IMR-90 (cell line): Measurements from ENCODE around the gene KCNQ5. TPM values are rescaled to one million over a fixed set of nuclear protein-coding genes. Genes with fewer than 3 reads are reported as not detected.
A peak's percentile ranks its signal among the peaks of the same experiment; 100 is the strongest.

Experiments used
- ATAC-seq: fragments of 200-7000 bp; cut with Tn5 transposase; 2 replicates; pipeline ENCODE4 v1.9.1; 2020; ENCODE audit warnings: low read depth, mild to moderate bottlenecking, moderate library complexity
- BruUV-seq: library from RNA; stranded (reverse); fragments of 400-500 nt; replicated peaks from 2 replicates; lab custom pipeline; 2021; lab: Mats Ljungman, UMichigan
- CTCF ChIA-PET: fragments of 300-600 bp; formaldehyde crosslinking; extraction: SDS; loops from one replicate; lab custom pipeline; 2021; ENCODE audit warnings: antibody characterized with exemption; lab: Yijun Ruan, JAX
- POLR2A ChIA-PET: fragments of 300-600 bp; sonication (Branson Sonifier 250); formaldehyde crosslinking; loops from one replicate; lab custom pipeline; 2022; ENCODE audit warnings: antibody characterized with exemption; ENCODE audit not compliant: unreplicated experiment; lab: Charles Lee
- DNase-seq: peaks from one replicate; pipeline ENCODE4 v3.0.0; 2013
- H2AFZ ChIP-seq: replicated peaks from 2 replicates; pipeline ENCODE3; 2013; ENCODE audit warnings: low read length, mild to moderate bottlenecking; ENCODE audit not compliant: poor library complexity
- H2AK5ac ChIP-seq: 2 replicates; pipeline ENCODE4 v1.6.1; 2013; ENCODE audit warnings: low read depth, low read length, inconsistent platforms
- H2AK9ac ChIP-seq: replicated peaks from 2 replicates; pipeline ENCODE3; 2013; ENCODE audit warnings: mild to moderate bottlenecking, low read depth, low read length, moderate library complexity; ENCODE audit not compliant: poor library complexity
- H2BK120ac ChIP-seq: 2 replicates; pipeline ENCODE4 v1.6.1; 2013; ENCODE audit warnings: low read depth, low read length, inconsistent platforms
- H2BK15ac ChIP-seq: 3 replicates; pipeline ENCODE4 v1.6.1; 2013; ENCODE audit warnings: low read depth, low read length, inconsistent platforms
- H2BK20ac ChIP-seq: 2 replicates; pipeline ENCODE4 v1.6.1; 2013; ENCODE audit warnings: low read depth, mild to moderate bottlenecking, inconsistent platforms, low read length, moderate library complexity
- H2BK5ac ChIP-seq: 2 replicates; pipeline ENCODE4 v1.6.1; 2013; ENCODE audit warnings: mild to moderate bottlenecking, low read depth, low read length, inconsistent platforms; ENCODE audit not compliant: poor library complexity, severe bottlenecking
- H3K14ac ChIP-seq: replicated peaks from 2 replicates; pipeline ENCODE4 v1.6.1; 2013; ENCODE audit warnings: low read depth, low read length, inconsistent platforms
- H3K18ac ChIP-seq: 2 replicates; pipeline ENCODE4 v1.6.1; 2013; ENCODE audit warnings: low read depth, low read length, control low read depth
- H3K23ac ChIP-seq: 2 replicates; pipeline ENCODE4 v1.6.1; 2013; ENCODE audit warnings: low read depth, low read length, inconsistent platforms
- H3K27ac ChIP-seq: 2 replicates; pipeline ENCODE4 v1.5.1; 2013; ENCODE audit warnings: mild to moderate bottlenecking, control low read depth, low read length; ENCODE audit not compliant: insufficient read depth
- H3K27me3 ChIP-seq: 2 replicates; pipeline ENCODE4 v1.6.1; 2013; ENCODE audit warnings: low read length; ENCODE audit not compliant: control insufficient read depth, insufficient read depth
- H3K36me3 ChIP-seq: 2 replicates; pipeline ENCODE4 v1.6.1; 2013; ENCODE audit warnings: low read length, mixed read lengths; ENCODE audit not compliant: control insufficient read depth, insufficient read depth
- H3K4ac ChIP-seq: 2 replicates; pipeline ENCODE4 v1.6.1; 2013; ENCODE audit warnings: low read depth, low read length, inconsistent platforms
- H3K4me1 ChIP-seq: 2 replicates; pipeline ENCODE4 v1.6.1; 2013; ENCODE audit warnings: low read length, mixed read lengths; ENCODE audit not compliant: control insufficient read depth, insufficient read depth
- H3K4me2 ChIP-seq: 2 replicates; pipeline ENCODE4 v1.6.1; 2013; ENCODE audit warnings: low read depth, mild to moderate bottlenecking, control low read depth, low read length, moderate library complexity
- H3K4me3 ChIP-seq: 2 replicates; pipeline ENCODE4 v1.5.1; 2013; ENCODE audit warnings: low read depth, mild to moderate bottlenecking, control low read depth, low read length, moderate library complexity; ENCODE audit not compliant: insufficient read depth
- H3K56ac ChIP-seq: 2 replicates; pipeline ENCODE4 v1.6.1; 2013; ENCODE audit warnings: low read length, inconsistent platforms; ENCODE audit not compliant: insufficient read depth; ENCODE audit errors: extremely low read depth
- H3K79me1 ChIP-seq, 2 experiments: 2 replicates each; pipeline ENCODE4 v1.6.1; 2013; ENCODE audit warnings: low read length in 2 of 2, inconsistent platforms in 1 of 2, low read depth in 1 of 2
- H3K9ac ChIP-seq: 2 replicates; pipeline ENCODE4 v1.6.1; 2013; ENCODE audit warnings: low read depth, low read length, control low read depth
- H3K9me1 ChIP-seq: 2 replicates; pipeline ENCODE4 v1.6.1; 2013; ENCODE audit warnings: low read length, inconsistent platforms; ENCODE audit not compliant: insufficient read depth
- H3K9me3 ChIP-seq: 2 replicates; pipeline ENCODE4 v1.6.1; 2013; ENCODE audit warnings: low read length; ENCODE audit not compliant: control insufficient read depth, insufficient read depth
- H4K20me1 ChIP-seq: 2 replicates; pipeline ENCODE4 v1.6.1; 2013; ENCODE audit warnings: low read length, inconsistent platforms; ENCODE audit not compliant: insufficient read depth
- H4K5ac ChIP-seq: 2 replicates; pipeline ENCODE4 v1.6.1; 2013; ENCODE audit warnings: mild to moderate bottlenecking, low read depth, low read length, control low read depth
- H4K8ac ChIP-seq, 2 experiments: 2 replicates each; pipeline ENCODE4 v1.6.1; 2013; ENCODE audit warnings: low read depth in 2 of 2, low read length in 2 of 2, control low read depth in 1 of 2, inconsistent platforms in 1 of 2
- H4K91ac ChIP-seq: 2 replicates; pipeline ENCODE4 v1.6.1; 2013; ENCODE audit warnings: low read depth, low read length, inconsistent platforms; ENCODE audit not compliant: insufficient read depth
- CEBPB ChIP-seq: IDR thresholded peaks from 2 replicates; pipeline ENCODE4 v1.6.1; 2012; ENCODE audit warnings: low read depth, low read length, improper control_type of control experiment
- CTCF ChIP-seq: conservative IDR thresholded peaks from 2 replicates; pipeline ENCODE4 v1.5.1; 2012; ENCODE audit warnings: mild to moderate bottlenecking, low read depth, low read length, improper control_type of control experiment
- MAFK ChIP-seq: IDR thresholded peaks from 2 replicates; pipeline ENCODE4 v1.6.1; 2012; ENCODE audit warnings: low read depth, low read length, improper control_type of control experiment
- POLR2A ChIP-seq: IDR thresholded peaks from 2 replicates; pipeline ENCODE4 v1.6.1; 2012; ENCODE audit warnings: mild to moderate bottlenecking, low read depth, low read length
- WGBS, 2 experiments: methylation state at CpG; one replicate each; pipeline versions ENCODE4 v1.1.5 to v1.1.7; 2013; ENCODE audit warnings: missing lambda C conversion rate in 2 of 2; ENCODE audit not compliant: insufficient read length in 1 of 2; ENCODE audit errors: extremely low coverage in 2 of 2; 5-methylcytosine and 5-hydroxymethylcytosine counted together
- dilution Hi-C: fragments of 300-500 bp; cut with HindIII; formaldehyde crosslinking; loops from one replicate; pipeline ENCODE4 v1.14.3; 2018; ENCODE audit warnings: low sequenced_read_pairs; ENCODE audit not compliant: unreplicated experiment
- in situ Hi-C: fragments of 300-500 bp; cut with MboI; formaldehyde crosslinking; loops from 3 replicates; pipeline ENCODE4 v1.14.3; 2019; ENCODE audit warnings: low sequenced_read_pairs, inconsistent platforms, mixed read lengths
- intact Hi-C: fragments of 100-400 bp; cut with micrococcal nuclease; formaldehyde crosslinking; loops from 2 replicates; pipeline ENCODE4 v1.10.0; 2022
- polyA plus RNA-seq, 3 experiments: library from polyadenylated mRNA; depleted of rRNA; stranded (reverse); fragments of >200 nt; gene quantifications; 2 replicates each; pipeline ENCODE4 v1.2.3, GENCODE V29; 2012; ENCODE audit warnings: low replicate concordance in 1 of 3
- total RNA-seq: library from RNA; depleted of rRNA; stranded (reverse); fragments of >200 nt; gene quantifications from 2 replicates; pipeline ENCODE4 v1.2.3, GENCODE V29; 2012
- TF ChIP-seq, protein P1 (sequence below): fragments of 150-350 bp; IDR thresholded peaks from 2 replicates; pipeline ENCODE4 v1.6.1; 2016; ENCODE audit warnings: low read depth, mild to moderate bottlenecking, low read length, moderate library complexity, borderline replicate concordance

The KCNQ5 gene
- total and polyA plus RNA-seq, 2 of the 4 experiments (the other 2 are of a cell fraction) = 0.75 to 1.3 TPM

DNA sequence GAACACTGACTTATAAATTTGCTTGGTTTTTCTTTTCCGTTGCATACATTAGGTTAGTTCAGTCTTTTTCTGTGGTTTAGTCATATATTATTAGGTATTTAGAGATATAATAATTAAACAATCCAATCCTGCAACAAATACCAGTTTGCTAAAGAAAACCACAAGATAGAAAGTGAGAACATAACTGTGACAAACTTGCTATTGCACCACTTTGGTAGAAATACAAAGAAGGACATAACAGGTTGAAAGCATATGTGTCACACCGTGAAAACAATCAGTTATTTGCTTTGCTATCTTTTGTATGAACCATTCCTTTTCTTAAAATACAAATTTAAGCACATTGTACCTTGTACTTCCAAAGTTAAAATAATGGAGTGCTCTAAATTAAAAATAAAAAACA lies 42.0 kb upstream of the KCNQ5 start:
- no TSS peak for BruUV-seq
- H2AFZ ChIP-seq = no peak overlapping the region

More for the DNA sequence above, 42.0 kb upstream of the KCNQ5 start:
- no peak overlapping the region for H3K56ac ChIP-seq
- no CpG with 5 or more reads among the region's 2 CpGs for WGBS, 2 experiments
- ChIA-PET CTCF (interaction anchor here (0.9 to 2.3 kb wide), 7 partner anchors 9 to 167 kb away, joined by 3 to 47 read pairs (median 10); no protein-coding TSS in a partner anchor), POLR2A (no interaction called here)
- dilution Hi-C loops (no loop called here), in situ Hi-C loops (loop anchor here (5.0 to 25.0 kb wide), 3 partner anchors 168 to 443 kb away; no protein-coding TSS in a partner anchor), intact Hi-C loops (loop anchor here (5.0 to 10.0 kb wide), 3 partner anchors 168 to 602 kb away; no protein-coding TSS in a partner anchor)
- no peak overlapping the region for H3K18ac ChIP-seq
- no peak overlapping the region for H4K5ac ChIP-seq
- no peaks in the 10 kb centered on the region for H3K79me1 ChIP-seq
- H2BK20ac ChIP-seq = no peak overlapping the region
- no peak overlapping the region for H3K23ac ChIP-seq
- no peaks in the 10 kb centered on the region for H3K27me3 ChIP-seq
- H4K20me1 ChIP-seq = no peaks in the 10 kb centered on the region
- H3K4me1 ChIP-seq = no peaks in the 10 kb centered on the region
- H3K36me3 ChIP-seq = no peaks in the 10 kb centered on the region
- H3K4ac ChIP-seq = no peak overlapping the region
- H2BK5ac ChIP-seq = peak overlapping the region; percentile 7
- DNase-seq (no peak), ATAC-seq (no peak)
- H3K27ac ChIP-seq = no peak overlapping the region
- H2AK5ac ChIP-seq = no peak overlapping the region
- H4K91ac ChIP-seq = no peak overlapping the region
- H3K9me1 ChIP-seq = no peaks in the 10 kb centered on the region
- no peak overlapping the region for H3K14ac ChIP-seq
- no peak overlapping the region for H3K9ac ChIP-seq
- H4K8ac ChIP-seq = no peak overlapping the region; a peak in 1 of 4 replicates
- no peak overlapping the region for H2AK9ac ChIP-seq
- no peaks in the 10 kb centered on the region for H3K9me3 ChIP-seq
- TF ChIP-seq, protein P1, sequence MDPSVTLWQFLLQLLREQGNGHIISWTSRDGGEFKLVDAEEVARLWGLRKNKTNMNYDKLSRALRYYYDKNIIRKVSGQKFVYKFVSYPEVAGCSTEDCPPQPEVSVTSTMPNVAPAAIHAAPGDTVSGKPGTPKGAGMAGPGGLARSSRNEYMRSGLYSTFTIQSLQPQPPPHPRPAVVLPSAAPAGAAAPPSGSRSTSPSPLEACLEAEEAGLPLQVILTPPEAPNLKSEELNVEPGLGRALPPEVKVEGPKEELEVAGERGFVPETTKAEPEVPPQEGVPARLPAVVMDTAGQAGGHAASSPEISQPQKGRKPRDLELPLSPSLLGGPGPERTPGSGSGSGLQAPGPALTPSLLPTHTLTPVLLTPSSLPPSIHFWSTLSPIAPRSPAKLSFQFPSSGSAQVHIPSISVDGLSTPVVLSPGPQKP = no peak
- TF ChIP-seq CTCF (no peak), MAFK (no peak), CEBPB (0 out of 2 replicates have a peak, but pooled peaks have one; percentile 16), POLR2A (no peak)
- no peak overlapping the region for H3K4me3 ChIP-seq
- no peak overlapping the region for H2BK120ac ChIP-seq
- no peak overlapping the region for H3K4me2 ChIP-seq
- no peak overlapping the region for H2BK15ac ChIP-seq
